HG02759 (cell line): ENCODE results near the gene TSHZ2.
"Not testable (repeated sequence)": the region's sequence is repeated elsewhere in the genome, so short reads cannot be mapped to it uniquely, and the experiment has no call there.

Experiments used
- ATAC-seq: cut with Tn5 transposase; IDR thresholded peaks from one replicate; pipeline ENCODE4 v1.9.1; 2021; ENCODE audit warnings: mild to moderate bottlenecking, moderate library complexity; ENCODE audit not compliant: unreplicated experiment

Gene TSHZ2

DNA sequence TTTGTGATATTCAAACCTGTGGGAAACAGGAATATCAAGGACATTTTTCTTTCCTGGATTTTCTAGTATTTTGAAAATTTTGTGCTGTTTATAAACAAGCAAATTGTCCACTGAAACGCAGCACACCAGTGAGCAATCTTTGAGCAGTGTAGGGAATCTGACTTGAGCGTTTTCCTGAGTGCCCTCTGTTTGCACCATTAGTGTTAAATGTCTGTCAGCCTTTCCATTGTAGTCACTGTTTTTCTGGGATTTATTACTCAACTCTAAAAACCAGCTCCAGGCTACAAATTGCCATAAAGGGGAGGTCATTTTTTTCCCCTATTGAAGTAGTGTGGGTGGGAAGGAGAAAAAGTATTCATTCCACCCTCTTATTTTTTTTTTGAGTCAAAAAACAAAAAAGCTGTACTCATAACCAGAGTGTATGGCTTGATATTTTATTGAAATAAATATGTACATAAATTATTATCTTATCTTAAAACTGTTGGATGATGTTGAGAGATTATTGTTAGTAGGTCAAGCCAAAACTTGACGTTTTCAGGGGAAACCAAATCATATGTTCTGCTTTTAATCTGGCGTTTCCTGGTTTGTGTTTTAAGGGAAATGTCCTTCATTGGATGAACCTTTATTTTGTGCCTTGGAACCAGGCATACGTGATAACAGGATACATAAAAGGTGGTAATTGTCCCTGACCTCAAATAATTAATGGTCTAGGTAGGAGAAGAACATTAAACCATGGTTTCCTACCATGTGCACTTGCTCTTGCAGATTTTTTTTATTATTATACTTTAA is 51.8 kb downstream of the TSHZ2 start:
- no peak for ATAC-seq

DNA sequence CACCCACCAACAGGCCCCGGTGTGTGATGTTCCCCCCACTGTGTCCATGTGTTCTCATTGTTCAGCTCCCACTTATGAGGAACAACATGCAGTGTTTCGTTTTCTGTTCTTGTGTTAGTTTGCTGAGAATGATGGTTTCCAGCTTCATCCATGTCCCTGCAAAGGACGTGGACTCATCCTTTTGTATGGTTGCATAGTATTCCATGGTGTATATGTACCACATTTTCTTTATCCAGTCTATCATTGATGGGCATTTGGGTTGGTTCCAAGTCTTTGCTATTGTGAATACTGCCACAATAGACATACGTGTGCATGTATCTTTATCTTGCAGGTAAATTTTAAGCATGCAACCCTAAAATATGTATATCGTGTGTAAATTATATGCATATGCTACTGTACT is 52.5 kb downstream of the TSHZ2 start:
- not testable (repeated sequence) for ATAC-seq

GRCh38 chr20:53027089-53027488 is 54.9 kb downstream of the TSHZ2 start:
- no peak for ATAC-seq

DNA sequence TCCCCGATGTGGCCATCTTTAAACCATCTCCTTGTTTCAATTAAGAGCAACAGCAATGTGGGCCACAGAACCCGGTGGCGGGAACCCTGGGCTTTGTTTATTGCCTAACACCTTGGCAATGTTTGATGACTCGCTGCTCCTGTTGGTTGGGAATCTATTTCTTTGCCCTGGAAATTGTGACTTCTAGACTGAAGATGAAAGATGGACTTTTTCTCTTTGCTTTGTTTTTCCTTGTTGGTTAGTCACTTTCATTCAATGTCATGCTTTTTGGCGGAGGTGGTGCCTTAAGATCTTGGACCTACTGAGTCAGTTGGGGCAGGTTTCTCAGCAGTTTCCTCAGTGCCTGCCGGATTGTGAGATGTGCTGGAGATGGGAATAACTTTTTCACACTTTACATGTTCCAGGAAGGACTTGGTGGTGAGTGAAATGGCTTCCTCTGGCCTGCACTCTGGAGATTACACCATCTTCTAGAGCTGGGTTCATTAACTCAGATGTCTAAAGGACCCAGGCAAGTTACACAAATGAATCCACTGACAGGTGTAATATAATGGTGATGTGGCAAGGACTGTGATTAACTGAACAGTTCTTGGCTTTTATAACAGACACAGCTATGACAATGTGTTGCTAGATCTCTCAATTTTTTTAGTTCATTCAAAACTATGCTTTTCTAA is 56.3 kb downstream of the TSHZ2 start:
- ATAC-seq = no peak

- no peak for ATAC-seq
Measured at GRCh38 chr20:53030061-53030460, 57.9 kb downstream of the TSHZ2 start.

GRCh38 chr20:53032046-53032445 is 59.9 kb downstream of the TSHZ2 start:
- no peak for ATAC-seq

DNA sequence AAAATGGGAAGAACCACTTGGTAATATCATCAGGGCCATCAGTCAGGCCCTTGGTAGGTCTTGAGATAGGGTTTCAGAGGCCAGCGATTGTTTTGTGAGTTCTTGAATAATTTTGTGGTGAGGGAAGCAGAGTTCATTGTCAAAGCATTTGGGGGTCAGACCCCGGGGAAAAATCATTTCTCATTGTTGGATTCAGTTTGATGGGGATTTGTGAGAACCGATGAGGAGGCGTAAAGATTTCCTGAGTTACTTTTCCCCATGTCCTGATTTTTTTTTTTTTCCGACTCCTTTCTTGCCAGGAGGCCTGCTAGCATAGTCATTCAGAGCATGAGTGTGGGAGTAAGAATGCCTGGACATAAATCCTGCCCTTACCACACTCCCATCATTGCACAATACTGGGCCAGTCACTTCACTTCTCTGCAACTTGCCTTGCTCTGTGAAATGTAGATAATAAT is 60.3 kb downstream of the TSHZ2 start:
- no peak for ATAC-seq

DNA sequence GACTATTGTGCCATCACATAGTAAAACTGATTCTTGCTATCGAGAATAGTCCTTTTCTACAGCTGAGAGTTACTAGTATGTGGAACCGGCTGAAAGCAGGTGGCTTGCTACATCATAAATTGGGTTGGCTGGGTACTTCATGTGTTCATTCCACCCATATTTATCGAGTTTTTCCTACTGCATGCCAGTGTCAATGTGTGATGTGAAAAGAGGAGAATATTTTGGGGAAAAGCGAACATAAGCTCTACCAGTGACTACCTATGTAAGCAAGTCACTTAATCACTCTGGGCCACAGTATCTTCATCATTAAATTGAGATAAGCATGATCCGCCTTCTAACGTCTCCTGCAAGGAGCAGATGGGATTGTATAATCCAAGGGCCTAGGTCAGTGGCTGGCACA is 61.0 kb downstream of the TSHZ2 start:
- no peak for ATAC-seq

DNA sequence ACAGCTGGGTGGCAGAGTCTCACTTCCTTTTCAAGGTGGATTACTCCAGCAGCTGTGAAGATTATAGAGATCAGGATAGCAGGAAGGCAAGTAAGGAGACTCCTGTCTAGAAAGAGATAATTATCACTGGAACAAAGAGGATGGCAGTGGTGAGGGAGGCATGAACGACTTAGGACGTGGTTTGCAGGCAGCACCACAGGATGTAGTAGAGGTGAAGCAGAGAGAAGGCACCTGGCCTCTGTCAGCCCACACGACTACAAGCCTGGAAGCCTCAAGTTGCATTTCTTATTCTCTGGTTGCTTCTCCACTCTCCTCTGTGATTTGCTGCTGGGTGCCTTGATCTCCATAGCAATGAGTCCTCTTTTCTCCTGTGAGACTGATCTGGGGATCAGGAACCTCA is 62.7 kb downstream of the TSHZ2 start:
- ATAC-seq = no peak

DNA sequence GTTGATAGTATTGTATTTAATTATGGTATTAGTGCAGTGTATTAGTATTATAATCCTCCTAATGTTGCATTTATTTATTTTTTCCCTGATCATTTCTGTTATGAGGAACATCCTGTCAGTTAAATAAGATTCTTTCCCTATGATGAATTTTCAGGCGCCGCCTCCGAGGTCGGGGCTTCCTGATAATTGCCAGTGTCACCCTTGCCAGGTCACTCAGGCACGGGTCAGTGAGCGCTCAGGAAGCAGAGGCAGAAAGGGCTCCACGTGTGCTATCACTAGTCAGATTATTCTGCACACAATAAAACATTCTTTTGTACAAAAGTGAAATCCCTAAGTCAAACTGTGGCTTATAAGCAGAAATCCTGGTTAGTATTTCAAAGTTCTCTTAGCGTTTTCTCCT is 64.8 kb downstream of the TSHZ2 start:
- no peak for ATAC-seq

GRCh38 chr20:53037621-53038020 is 65.5 kb downstream of the TSHZ2 start:
- ATAC-seq = no peak

DNA sequence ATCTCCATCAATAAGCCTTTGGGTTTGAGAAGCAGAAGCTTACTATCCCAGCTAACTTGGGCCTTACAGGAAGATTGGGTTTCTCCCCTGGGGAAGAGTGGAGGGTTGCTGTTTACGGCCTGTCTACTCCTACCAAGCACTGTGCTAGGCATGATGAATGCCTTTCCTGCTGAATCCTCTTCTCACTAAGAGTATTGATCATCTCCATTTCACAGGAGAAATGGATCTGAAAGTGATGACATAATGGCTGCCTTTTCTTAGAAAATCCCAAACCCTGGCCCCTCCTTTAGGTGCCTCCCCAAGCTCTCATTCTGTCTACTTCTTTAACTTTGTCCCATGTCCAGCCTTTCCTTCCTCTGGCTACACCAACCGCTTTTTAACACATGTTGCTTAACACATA is 66.1 kb downstream of the TSHZ2 start:
- no peak for ATAC-seq

DNA sequence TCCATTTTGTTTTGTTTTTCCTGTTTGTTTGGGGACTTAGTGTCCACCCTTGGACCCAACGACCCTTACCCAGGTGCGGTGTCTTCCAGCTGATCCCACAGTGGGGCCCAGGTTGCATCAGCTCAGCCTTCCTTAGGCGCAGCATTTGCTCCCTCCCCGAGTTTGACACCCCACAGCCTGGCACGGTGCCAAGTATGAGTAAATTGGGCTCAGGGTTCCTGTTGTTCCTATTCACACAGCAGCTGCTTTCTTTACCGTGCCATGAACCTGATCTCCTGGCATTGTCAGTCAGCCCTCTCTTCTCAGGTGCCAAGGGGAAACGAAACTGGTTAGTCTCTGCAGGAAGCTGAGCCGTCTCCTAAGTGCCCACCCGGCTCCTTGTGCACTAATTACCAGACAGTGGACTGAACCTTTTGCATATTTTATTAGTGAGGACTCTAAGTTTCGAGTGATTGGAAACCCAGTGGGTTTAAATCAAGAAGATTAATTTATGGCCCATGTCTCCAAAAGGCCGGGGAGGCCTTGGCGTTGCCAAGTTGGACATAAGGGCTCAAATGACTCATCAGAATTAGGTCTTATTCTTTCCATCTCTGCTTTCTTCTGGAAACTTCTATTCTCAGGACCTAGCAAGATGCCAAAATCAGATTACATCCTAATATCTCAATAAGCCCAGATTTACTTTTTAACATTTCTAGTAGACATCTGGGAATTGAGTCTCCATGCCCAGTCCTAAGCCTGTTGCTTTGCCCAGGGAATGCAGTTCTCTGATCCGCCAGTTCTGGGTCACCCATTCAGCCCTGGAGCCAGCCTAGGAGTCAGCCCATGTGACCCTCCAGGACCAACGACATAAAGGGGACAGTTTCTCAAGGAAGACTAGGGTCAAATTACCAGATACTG is 68.8 kb downstream of the TSHZ2 start:
- ATAC-seq = no peak

GRCh38 chr20:53042521-53042920 is 70.4 kb downstream of the TSHZ2 start:
- no peak for ATAC-seq

DNA sequence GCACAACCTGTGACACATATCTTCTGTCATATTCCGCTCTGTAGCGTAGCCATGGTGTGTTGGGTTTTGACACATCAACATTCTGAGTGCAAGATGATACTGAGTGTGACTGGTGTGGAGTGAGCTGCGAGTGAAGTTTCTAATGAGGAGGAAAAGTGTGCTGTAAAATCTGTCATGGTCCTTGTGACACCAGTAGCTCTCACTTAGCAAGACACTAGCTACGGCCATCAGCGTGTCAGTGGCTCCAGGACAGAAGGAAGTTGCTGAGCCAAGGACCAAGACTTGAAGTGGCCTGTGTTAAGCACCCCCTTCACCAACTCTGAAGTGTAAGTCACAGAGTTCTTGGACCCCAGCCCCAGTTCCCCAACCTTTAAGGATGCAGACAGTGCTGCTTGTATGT is 72.1 kb downstream of the TSHZ2 start:
- no peak for ATAC-seq

DNA sequence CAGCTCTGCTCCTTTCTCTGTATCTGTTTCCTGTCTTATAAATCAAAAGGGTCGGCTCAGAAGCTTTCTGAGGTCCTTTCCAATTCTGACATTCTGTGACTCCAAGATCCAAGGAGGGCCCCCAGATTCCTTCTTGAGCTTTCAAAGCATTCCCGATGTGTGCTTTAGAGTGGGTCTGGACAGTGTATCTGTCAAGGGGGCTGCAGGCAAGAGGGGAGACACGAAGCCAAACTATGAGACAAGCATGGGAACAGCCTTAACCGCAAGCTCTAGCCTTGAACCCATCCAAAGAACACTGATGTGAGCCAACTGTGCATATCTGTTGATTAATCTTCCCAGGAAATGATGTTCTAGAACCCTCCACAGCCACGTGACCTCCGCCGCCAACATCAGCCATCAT is 73.8 kb downstream of the TSHZ2 start:
- no peak for ATAC-seq

DNA sequence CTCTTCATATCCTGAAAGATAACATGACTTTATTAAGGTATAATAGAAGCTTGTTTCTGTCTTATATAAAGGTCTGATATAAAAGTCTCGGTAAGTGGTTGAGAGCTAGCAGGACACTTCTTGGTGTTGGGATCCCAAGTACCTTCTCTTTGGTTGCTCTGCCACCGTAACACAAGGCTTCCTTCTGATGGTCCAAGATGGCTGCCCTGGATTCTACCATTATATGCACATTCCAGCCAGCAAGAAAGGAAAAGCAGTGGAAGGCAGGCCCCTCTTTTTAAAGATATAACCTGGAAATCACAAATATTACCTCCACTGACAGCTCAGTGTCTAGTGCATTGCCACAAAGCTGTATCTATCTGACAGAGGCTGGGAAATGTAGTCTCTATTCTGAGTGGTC is 75.0 kb downstream of the TSHZ2 start:
- no peak for ATAC-seq

GRCh38 chr20:53048387-53048786 is 76.2 kb downstream of the TSHZ2 start:
- no peak for ATAC-seq

GRCh38 chr20:53050338-53050737 is 78.2 kb downstream of the TSHZ2 start:
- no peak for ATAC-seq

- ATAC-seq = no peak
Measured at GRCh38 chr20:53052380-53052779, 80.2 kb downstream of the TSHZ2 start.

DNA sequence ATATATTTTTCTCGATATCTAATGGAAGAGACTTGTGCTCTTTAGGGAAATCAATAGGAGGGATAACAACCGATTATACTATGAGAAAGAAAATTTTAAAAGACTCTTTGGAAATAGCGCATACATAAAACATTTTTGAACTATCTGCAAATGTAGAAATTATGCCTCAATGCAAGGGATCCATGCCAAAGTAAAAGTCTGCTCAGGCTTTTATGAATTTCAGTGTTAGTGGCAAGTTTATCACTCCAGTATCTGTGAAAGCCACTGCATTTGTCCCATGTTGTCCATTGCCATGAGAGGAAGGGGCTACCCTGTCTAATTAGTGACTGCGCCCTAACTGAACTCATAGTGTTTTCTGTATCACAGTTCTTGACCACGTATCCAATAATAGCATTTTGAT is 81.4 kb downstream of the TSHZ2 start:
- no peak for ATAC-seq
